Large intestine (tissue), 3 donors: ENCODE measurements around the gene PLEKHA8. TPM values are rescaled to one million over a fixed set of nuclear protein-coding genes. Genes with fewer than 3 reads are reported as not detected.
"Not testable (repeated sequence)": the region's sequence is repeated elsewhere in the genome, so short reads cannot be mapped to it uniquely, and the experiment has no call there.

ENCODE experiments used
- DNase-seq, 2 donors: peaks; one replicate each; pipeline versions ENCODE4 v3.0.0 to v3.0.0-alpha.2; 2013
- H3K27ac ChIP-seq: one replicate; pipeline ENCODE4 v1.5.1; 2013; ENCODE audit warnings: low read length
- H3K27me3 ChIP-seq: 2 replicates; pipeline ENCODE4 v1.6.1; 2013; ENCODE audit warnings: low read length; ENCODE audit not compliant: control insufficient read depth, insufficient read depth
- H3K36me3 ChIP-seq: 2 replicates; pipeline ENCODE4 v1.6.1; 2013; ENCODE audit warnings: low read length; ENCODE audit not compliant: control insufficient read depth, insufficient read depth
- H3K4me1 ChIP-seq: one replicate; pipeline ENCODE4 v1.6.1; 2013; ENCODE audit warnings: low read length; ENCODE audit not compliant: control insufficient read depth, insufficient read depth
- H3K4me3 ChIP-seq: one replicate; pipeline ENCODE4 v1.5.1; 2013; ENCODE audit warnings: low read length
- H3K9me3 ChIP-seq: one replicate; pipeline ENCODE4 v1.6.1; 2013; ENCODE audit warnings: mild to moderate bottlenecking, low read depth, low read length, moderate library complexity; ENCODE audit not compliant: control insufficient read depth
- WGBS: methylation state at CpG from one replicate; pipeline ENCODE4 v1.1.5; 2013; ENCODE audit warnings: low lambda C conversion rate; ENCODE audit not compliant: insufficient coverage; 5-methylcytosine and 5-hydroxymethylcytosine counted together
- polyA plus RNA-seq: library from polyadenylated mRNA; unstranded; fragments of 120-200 nt; gene quantifications from one replicate; pipeline ENCODE4 v1.2.1, GENCODE V29; 2013

PLEKHA8 gene
- polyA plus RNA-seq, 1 donor, result 7.3 TPM

DNA sequence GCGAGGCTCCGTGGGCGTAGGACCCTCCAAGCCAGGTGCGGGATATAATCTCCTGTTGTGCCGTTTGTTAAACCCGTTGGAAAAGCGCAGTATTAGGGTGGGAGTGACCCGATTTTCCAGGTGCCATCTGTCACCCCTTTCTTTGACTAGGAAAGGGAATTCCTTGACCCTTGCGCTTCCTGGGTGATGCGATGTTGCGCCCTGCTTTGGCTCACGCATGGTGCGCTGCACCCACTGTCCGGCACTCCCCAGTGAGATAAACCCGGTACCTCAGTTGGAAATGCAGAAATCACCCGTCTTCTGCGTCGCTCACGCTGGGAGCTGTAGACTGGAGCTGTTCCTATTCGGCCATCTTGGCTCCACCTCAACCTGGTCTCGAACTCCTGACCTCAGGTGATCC is 70.4 kb downstream of the PLEKHA8 start:
- not testable (repeated sequence) for DNase-seq

DNA sequence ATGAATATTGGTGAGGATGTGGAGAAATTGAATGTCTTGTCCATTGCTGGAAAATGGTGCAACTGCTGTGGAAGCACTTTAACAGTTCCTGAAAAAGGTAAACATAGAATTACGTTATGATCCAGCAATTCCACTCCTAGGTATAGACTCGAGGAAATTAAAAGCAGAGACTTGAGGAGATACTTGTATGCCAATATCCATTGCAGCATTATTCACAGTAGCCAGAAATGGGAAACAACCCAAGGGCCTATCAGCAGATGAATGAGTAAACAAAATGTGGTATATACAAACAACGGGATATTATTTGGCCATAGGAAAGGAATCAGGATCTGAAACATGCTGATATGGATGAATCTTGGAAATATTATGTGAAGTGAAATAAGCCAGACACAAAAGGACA is 74.1 kb downstream of the PLEKHA8 start:
- Histone ChIP-seq H3K4me1 (no peaks in the 10 kb centered on the region), H3K36me3 (no peaks in the 10 kb centered on the region), H3K27me3 (no peaks in the 10 kb centered on the region), H3K4me3 (no peak overlapping the region), H3K27ac (no peak overlapping the region), H3K9me3 (no peaks in the 10 kb centered on the region)
- 90% methylated on average over 3 of the region's 3 CpGs for WGBS
- no peak for DNase-seq

More for the DNA sequence above, 70.4 kb downstream of the PLEKHA8 start:
- not testable (repeated sequence) for H3K27me3 ChIP-seq, H3K27ac ChIP-seq, H3K36me3 ChIP-seq, H3K9me3 ChIP-seq, H3K4me1 ChIP-seq, H3K4me3 ChIP-seq
- WGBS, result no CpG with 5 or more reads among the region's 21 CpGs

DNA sequence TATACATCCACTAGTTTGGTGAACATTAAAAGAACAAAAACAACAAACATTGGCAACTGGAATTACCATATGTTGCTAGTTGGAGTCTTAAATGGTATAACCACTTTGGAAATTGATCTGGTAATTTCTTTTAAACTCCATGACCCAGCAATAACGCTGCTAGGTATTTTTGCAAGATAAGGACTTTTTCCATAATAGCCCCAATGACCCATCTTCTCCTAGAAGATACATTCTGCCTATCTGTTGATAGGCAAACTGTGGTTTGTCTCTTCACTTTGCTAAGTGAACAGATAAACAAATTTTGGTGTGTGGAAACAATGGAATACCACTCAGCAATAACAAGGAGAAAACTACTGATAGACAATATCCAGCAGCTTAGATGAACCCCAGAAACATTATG is 75.9 kb downstream of the PLEKHA8 start:
- Histone ChIP-seq H3K9me3 (no peaks in the 10 kb centered on the region), H3K4me1 (no peaks in the 10 kb centered on the region), H3K36me3 (no peaks in the 10 kb centered on the region), H3K27ac (no peak overlapping the region), H3K27me3 (no peaks in the 10 kb centered on the region), H3K4me3 (no peak overlapping the region)
- no peak for DNase-seq
- 100% methylated on average over 1 of the region's 1 CpG for WGBS

DNA sequence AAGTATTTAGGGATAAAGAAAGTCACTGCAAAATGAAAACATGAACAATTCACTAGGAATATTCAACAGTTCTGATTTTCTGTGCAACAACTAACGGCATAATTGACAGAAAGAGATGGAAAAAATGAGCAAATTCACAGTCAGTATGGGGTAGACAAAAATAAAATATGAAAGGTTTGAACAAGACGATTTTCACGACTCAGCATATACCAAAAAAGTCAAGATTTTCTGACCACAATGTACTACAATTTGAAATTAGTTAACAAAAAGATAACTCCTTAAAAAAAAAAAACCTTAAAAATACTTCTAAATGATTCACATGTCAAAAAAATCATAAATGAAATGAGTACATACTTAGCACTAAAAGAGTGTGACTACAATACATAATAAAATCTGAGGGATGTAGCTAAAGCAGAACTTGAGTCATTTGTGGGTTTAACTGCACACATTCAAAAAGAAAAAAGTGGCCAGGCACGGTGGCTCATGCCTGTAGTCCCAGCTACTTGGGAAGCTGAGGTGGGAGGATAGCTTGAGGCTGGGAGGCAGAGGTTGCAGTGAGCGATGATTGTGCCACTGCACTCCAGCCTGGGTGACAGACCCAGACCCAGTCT is 84.0 kb downstream of the PLEKHA8 start:
- Histone ChIP-seq H3K27ac (no peak overlapping the region), H3K9me3 (no peaks in the 10 kb centered on the region), H3K36me3 (no peaks in the 10 kb centered on the region), H3K4me3 (no peak overlapping the region), H3K4me1 (no peaks in the 10 kb centered on the region), H3K27me3 (no peaks in the 10 kb centered on the region)
- no peak for DNase-seq
- 100% methylated on average over 3 of the region's 5 CpGs for WGBS

DNA sequence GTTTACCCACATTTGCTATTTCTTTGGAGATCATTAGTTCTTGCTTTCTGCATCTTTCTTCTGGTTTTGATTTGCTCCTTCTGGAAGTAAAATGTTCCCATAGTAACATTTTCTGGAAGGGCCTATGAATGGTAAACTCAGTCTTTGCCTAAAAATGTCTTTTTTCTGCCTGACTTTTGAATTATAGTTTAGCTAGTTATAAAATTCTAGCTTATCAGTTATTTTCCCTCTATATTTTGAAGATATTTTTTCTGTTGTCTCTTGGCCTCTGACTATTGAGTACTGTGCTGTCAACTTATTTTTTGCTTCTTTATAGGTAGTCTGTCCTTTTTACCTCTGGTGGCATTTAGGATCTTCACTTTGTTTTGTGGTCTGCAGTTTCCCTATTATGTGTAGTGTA is 84.9 kb downstream of the PLEKHA8 start:
- H3K9me3 ChIP-seq, result no peaks in the 10 kb centered on the region
- H3K27ac ChIP-seq, result no peak overlapping the region
- no peaks in the 10 kb centered on the region for H3K27me3 ChIP-seq
- no peak for DNase-seq
- no peaks in the 10 kb centered on the region for H3K36me3 ChIP-seq
- no peaks in the 10 kb centered on the region for H3K4me1 ChIP-seq
- H3K4me3 ChIP-seq, result no peak overlapping the region

DNA sequence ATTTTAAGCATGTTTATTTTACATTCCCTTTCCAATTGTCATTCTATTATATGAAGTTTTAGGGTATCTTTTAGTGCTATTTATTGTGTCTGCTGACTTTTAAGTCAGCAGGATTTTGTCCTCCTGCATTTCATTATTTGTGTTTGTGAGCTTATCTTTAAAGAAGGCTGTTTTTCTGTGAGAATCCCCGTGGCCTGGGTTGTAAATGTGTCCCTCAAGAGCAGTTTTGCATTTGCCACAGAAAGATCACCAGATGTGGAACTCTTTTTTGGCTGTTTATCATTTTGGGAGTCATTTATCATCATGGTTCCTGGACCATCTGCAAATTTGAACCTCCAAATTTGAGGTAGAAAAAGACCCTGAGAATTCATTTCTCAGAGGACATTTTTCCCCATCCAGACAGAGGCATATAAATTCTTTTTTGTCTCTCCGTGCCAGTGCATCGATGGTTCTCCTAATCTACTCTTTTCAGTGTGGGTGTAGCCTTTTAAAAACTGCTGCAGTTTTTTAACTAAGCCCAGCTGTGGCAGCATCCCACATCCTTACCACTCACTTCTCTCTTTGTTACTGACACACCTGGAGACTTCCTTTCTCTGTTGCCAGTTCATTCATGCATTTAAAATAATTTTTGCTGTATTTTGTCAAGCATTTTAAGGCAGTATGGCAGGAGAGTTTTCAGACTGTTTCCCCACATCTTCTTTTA is 86.5 kb downstream of the PLEKHA8 start:
- no peaks in the 10 kb centered on the region for H3K27me3 ChIP-seq
- H3K36me3 ChIP-seq, result no peaks in the 10 kb centered on the region
- no peaks in the 10 kb centered on the region for H3K9me3 ChIP-seq
- DNase-seq, result no peak
- H3K4me1 ChIP-seq, result no peaks in the 10 kb centered on the region
- no peak overlapping the region for H3K27ac ChIP-seq
- WGBS, result no CpG with 5 or more reads among the region's 3 CpGs
- H3K4me3 ChIP-seq, result no peak overlapping the region

DNA sequence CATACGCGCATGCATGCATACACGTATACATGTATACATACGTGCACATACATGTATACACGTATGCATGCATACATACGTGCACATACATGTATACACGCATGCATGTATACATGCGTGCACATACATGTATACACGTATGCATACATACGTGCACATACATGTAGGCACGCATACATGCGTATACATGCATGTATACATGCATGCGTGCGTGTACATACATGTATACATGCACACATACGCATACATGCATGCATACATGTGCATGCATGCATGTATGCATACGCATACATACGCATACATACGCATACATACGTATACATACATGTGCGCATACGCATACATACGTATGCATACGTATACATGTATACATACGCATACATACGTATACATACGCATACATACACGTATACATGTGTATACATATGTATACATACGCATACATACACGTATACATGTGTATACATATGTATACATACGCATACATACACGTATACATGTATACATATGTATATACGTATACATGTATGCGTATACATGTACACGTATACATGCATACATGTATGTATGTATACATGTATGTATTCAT is 87.6 kb downstream of the PLEKHA8 start:
- H3K4me3 ChIP-seq, result no peak overlapping the region
- DNase-seq, result no peak
- no peaks in the 10 kb centered on the region for H3K9me3 ChIP-seq
- no peak overlapping the region for H3K27ac ChIP-seq
- H3K27me3 ChIP-seq, result no peaks in the 10 kb centered on the region
- no peaks in the 10 kb centered on the region for H3K36me3 ChIP-seq
- 90% methylated on average over 16 of the region's 34 CpGs for WGBS
- no peaks in the 10 kb centered on the region for H3K4me1 ChIP-seq

DNA sequence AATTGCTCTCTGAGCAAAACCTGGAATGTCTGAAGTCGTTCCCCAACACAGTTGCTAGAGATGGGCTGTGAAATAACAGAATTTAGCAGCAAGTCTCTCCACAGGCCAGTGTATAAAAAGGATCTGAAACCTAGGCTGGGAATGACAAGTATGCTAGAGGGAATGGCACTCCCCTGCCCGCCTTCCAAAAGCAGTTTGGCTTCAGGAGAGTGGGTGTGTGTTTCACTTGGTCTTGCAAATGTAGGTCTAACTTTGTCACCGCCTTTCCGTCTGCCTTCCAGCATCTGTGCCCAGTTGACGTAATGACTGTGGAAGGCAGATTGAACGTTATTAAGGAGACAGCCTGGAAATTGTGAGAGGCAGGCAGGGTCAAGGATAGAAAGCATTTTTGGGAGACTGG is 88.6 kb downstream of the PLEKHA8 start:
- Histone ChIP-seq H3K36me3 (no peaks in the 10 kb centered on the region), H3K4me1 (no peaks in the 10 kb centered on the region), H3K27ac (no peak overlapping the region), H3K9me3 (no peaks in the 10 kb centered on the region), H3K27me3 (no peaks in the 10 kb centered on the region), H3K4me3 (no peak overlapping the region)
- WGBS, result 83% methylated on average over 1 of the region's 6 CpGs
- DNase-seq, result no peak

DNA sequence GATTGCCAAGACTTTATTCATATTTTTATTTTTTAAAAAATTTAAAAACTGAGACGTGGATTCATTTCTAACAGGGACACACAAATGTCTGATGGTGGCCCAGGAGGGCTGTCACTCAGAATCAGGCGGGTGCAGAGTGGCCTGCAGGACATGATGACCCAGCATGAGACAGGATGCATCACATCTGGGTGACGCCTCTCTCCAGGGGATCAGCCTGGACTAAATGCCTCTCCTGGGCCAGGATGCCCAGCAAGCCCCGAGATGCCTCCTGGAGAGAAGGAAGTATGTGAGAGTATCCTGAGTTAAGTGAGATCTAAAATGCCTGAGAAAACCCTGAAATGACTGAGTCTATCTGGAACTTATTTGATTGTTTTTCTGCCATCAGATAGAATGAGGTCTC is 89.7 kb downstream of the PLEKHA8 start:
- no CpG with 5 or more reads among the region's 4 CpGs for WGBS
- Histone ChIP-seq H3K4me1 (no peaks in the 10 kb centered on the region), H3K4me3 (no peak overlapping the region), H3K27ac (no peak overlapping the region), H3K9me3 (no peaks in the 10 kb centered on the region), H3K36me3 (no peaks in the 10 kb centered on the region), H3K27me3 (no peaks in the 10 kb centered on the region)
- no peak for DNase-seq

DNA sequence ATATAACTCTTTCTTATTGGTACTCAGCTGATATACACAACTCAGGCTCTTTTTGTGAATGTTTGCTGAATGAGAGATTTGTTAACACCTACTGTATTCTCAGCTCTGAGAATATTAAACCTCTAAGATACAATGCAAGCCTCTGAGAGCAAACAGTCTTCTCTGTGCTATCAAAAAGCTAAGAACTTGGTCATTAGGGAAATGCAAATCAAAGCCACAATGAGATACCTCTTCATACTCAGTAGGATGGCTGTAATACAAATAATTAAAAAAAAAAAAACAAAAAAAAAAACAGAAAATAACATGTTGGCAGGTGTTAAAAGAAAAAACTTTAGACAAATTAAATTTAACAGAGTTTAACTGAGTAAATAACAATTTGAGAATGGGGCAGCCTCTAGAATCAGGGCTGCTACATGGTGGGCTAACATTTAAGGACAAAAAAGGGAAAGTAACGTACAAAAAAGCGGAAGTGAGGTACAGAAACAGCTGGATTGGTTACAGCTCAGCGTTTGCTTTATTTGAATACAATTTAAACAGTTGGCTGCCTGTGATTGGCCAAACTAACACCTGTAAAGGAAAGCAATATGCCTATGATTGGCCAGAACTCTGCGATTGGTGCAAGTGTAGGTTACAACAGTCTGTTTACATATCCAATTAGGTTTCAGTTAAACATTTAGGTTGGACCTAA is 91.8 kb downstream of the PLEKHA8 start:
- Histone ChIP-seq H3K9me3 (no peaks in the 10 kb centered on the region), H3K27ac (no peak overlapping the region), H3K4me3 (no peak overlapping the region), H3K4me1 (no peaks in the 10 kb centered on the region), H3K27me3 (no peaks in the 10 kb centered on the region), H3K36me3 (no peaks in the 10 kb centered on the region)
- DNase-seq, result no peak
- 78% methylated on average over 3 of the region's 4 CpGs for WGBS
